ENCODE data around the gene PDIA5.

GRCh38 chr3:123066599-123066895, 278 bp upstream of the PDIA5 start:
- no peak for TF ChIP-seq ZNF274 (IDR thresholded peaks at IDR 0.05; ENCODE audit: low read depth, low read length)
- no peak for TF ChIP-seq EGR1 (IDR thresholded peaks at IDR 0.05; ENCODE audit: low read depth)
- TF ChIP-seq POLR2A (IDR thresholded peaks at IDR 0.05; ENCODE audit: borderline replicate concordance, extremely low read depth, insufficient read depth, insufficient read length): no peak
- TF ChIP-seq EZH2 (IDR thresholded peaks at IDR 0.05): no peak
- no peak for TF ChIP-seq ATF3 (IDR thresholded peaks at IDR 0.05)
- TF ChIP-seq SIN3A (IDR thresholded peaks at IDR 0.05; ENCODE audit: low read depth): no peak
- no peak for TF ChIP-seq REST (IDR thresholded peaks at IDR 0.05; ENCODE audit: low read depth)

All from HCT116 (cell line).